GM18526 (cell line): ENCODE results near the gene ASB18.

Experiments
- POLR2A ChIP-seq: IDR thresholded peaks from 3 replicates; pipeline ENCODE4 v1.6.1; 2011; ENCODE audit not compliant: insufficient read length; ENCODE audit errors: extremely low read depth

Gene ASB18

GRCh38 chr2:236264256-236264655 is at the start of gene ASB18:
Gene ASB18 (minus strand): TSS chr2:236264406. CDS start chr2:236264345, 61 bp downstream.
- TF ChIP-seq POLR2A = no peak

DNA sequence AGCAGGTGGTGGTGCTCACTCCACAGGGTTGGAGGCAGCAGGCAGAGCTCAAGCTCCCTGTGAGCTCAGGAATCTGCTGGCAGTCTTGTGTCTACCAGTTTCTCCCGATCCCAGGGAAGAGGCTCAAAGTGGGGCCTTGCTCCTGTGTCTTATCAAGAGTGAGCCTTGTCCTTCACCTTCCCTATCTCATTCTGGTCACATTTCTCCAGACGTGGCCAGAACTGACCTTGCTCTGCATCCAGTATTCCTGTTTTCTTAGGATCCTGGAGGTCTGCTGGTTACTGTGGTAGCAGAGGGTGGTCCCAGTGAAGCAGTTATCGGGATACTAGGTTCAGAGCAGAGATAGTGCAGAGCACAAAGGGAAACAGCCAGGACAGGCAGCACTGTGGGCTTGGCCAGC is 47.1 kb upstream of the ASB18 start:
- no peak for TF ChIP-seq POLR2A

DNA sequence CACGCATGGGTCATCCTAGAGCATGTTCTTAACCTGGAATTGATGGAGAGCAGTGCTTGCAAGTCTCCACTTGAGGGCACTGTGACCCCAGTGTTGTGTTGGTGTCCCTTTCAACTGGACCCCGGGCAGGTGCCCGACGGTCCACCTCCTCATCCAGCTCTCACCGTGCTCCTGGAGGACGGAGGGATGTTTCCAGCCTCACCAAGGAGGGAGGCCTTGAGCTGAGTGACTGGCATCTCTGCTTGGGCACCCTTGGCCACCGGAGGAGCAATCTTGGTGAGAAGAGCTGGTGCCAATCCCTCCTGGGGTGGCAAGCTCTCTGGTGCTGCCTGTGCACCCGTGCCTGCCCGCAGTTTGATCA is 45.4 kb upstream of the ASB18 start:
- TF ChIP-seq POLR2A = no peak

DNA sequence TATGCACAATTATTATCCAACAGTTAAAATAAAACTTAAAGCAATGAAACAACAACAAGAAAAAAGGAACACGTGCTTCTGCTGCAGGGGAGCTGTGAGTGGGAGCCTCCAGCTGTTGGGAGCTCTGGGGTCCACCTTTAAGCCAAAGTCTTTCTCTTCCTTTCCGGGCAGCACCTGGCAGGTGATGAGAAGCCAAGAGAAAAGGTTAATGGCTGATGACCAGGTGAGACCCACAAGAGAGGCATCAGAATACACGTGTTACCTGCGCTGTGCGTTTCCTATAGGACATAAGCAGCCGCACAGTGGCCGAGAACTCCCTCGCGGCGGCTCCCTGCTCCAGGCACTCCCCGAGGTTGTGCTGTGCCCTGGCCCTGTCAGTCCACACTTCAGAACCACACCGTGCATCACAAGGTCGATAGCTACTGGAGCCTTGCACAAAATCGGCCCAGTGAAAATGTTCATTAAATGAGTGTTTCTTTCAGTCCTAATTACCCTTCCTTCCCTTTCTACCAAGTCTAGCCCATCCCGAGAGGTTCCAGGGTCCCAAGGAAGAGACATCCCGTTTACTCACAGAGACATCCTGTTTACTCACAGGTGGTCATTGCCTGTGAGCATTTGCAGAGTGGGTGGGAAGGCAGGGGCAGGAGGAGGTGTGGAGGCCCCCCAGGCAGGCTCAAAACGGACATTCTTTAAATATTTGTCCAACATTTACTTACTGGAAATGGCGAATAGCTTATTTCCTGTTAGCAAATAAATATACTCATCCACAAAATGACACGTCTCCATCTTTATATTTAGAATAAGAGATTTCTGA is 44.9 kb upstream of the ASB18 start:
- no peak for TF ChIP-seq POLR2A

- no peak for TF ChIP-seq POLR2A
Observed at GRCh38 chr2:236307641-236308040, 43.4 kb upstream of the ASB18 start.

DNA sequence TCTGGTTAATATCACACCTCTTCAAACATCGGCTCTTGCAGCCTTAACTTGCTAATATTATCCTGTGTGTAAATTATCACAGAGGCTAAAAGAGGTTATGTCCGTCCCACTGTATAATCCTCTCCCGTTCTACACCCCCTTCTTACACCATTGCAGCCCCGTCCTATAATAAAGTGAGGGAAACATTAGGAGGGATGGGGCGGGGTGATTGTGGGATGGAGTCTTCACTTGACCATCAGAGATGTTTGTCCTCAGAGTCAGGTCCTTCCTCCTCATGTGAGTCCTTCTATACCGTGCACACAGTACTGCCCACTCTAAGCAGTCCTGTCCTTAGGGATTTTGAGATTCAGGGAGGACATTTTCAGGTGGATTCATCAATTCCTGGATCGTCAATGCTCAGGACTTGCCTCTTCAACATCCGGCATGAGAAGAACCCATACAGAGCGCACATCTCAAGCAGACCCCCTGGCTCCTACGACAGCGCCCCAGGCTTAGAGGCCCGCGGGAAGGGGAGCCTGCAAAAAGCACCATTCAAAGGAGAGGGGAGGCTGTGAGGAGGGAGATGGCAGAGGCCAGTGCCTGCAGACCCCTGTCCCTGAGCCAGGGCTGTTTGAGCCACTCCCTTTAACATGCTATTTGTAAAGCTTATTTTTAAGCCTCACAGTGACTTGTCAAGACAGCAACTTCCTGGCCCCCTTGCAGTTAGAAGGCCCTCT is 42.8 kb upstream of the ASB18 start:
- no peak for TF ChIP-seq POLR2A

GRCh38 chr2:236305964-236306605 is 41.9 kb upstream of the ASB18 start:
- no peak for TF ChIP-seq POLR2A

- no peak for TF ChIP-seq POLR2A
Observed at GRCh38 chr2:236305531-236305930, 41.3 kb upstream of the ASB18 start.

GRCh38 chr2:236303935-236304334 is 39.7 kb upstream of the ASB18 start:
- no peak for TF ChIP-seq POLR2A

DNA sequence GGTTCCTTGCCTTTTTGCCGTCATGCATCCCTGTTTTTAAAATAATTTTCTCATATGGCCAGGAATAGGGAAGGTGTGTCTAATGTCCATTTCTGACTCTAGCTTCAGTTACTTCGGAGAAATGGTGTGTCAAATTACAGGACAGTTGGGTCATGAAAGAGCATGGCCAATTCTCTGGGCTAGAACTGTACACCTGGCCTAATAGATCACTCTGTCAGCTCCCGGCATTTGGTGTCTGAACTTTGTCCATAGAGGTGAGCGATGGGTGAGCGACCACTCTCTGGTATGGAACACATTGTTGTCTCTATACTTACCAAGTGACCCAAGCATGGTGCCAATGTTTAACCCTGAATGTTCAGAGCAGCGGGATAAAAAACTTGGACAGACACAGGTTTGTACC is 38.3 kb upstream of the ASB18 start:
- TF ChIP-seq POLR2A = no peak

- TF ChIP-seq POLR2A = no peak
Observed at GRCh38 chr2:236298924-236299475, 34.8 kb upstream of the ASB18 start.

DNA sequence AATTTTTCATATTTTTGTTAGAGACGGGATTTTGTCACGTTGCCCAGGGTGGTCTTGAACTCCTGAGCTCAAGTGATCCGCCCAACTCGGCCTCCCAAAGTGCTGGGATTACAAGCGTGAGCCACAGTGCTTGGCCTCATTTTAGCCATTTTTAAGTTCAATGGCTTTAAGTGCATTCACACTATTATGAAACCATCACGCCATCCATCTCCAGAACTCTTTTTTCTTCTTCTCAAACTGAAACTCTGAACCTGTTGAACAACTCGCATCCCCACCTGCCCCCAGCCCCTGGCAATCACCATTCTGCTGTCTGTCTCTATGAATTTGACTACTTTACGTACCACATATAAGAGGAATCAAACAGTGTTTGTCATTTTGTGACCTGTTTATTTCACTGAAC is 31.3 kb upstream of the ASB18 start:
- TF ChIP-seq POLR2A = no peak

- TF ChIP-seq POLR2A = no peak
Observed at GRCh38 chr2:236294647-236295046, 30.4 kb upstream of the ASB18 start.

- TF ChIP-seq POLR2A = no peak
Observed at GRCh38 chr2:236293241-236293810, 29.1 kb upstream of the ASB18 start.

DNA sequence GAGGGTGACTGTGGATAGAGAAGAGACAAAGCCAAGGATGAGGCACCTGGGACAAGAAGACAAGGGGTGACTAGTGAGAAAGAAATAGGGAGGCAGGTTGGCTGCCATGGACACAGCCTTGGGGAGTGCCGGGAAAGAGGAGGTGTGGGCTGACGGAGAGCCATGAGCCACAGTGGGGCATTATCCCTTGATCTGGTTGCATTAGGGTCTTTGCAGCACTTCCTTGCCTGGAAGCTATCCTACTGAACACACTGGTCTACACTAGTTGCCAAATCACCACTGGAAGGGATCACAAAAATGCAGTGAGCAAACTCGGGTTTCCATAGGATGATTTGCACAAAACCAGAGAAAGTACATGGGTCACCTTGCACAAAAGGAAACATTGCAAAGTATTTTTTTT is 27.7 kb upstream of the ASB18 start:
- no peak for TF ChIP-seq POLR2A
